NCI-H1092 (cell line): ENCODE data around the gene NRP2.

Source experiments
- DNase-seq: peaks from one replicate; lab custom pipeline; 2025; lab: John Stamatoyannopoulos, UW

Gene NRP2

DNA sequence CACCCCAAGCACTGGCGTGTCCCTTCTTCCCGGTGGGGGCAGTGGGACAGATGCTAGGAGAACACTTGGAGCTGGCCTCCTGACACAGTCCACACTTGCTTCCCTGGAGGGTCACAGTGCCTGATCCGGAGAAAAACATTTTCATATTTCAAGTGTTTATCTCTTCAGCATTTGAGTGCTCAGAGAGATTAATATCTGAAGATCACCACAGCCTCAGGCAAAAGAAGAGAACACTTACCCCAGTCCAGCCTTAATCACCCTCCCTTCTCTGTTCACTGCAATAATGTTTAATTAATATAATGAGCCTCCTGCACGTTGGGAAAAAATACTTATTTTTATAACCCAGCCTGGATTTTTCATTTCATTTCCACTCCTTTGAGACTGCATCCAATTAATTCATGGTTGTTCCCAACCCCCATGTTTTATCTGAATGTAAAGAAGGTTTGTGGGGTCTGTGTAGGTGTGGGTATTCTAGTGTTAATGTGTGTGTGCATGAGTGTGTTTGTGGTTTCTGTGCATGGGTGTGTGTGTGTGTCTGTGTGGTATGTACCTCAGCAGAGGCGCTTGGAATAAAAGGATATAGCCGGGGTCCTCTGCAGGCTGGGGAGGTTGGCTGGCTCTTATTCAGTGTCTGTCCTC is 72.1 kb downstream of the NRP2 start:
- no peak for DNase-seq

DNA sequence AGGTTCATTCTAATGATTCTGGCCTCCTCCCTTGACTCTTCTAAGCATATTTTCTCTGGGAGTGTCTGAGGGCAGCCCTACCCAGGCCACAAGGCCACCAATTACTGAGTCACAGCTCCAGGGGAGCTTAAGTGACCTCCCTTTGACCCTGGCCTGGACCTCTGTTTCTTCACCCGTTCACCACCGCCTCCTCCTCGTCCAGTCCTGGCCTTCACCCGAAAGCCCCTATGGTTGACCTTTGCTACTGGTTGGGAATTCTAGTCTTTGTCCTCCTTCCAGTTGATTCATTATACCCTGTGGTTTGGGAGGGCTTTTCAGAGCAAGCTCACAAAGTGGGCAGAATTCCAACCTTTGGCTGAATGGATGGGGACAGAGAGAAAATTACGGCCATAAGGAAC is 72.6 kb downstream of the NRP2 start:
- DNase-seq: no peak

DNA sequence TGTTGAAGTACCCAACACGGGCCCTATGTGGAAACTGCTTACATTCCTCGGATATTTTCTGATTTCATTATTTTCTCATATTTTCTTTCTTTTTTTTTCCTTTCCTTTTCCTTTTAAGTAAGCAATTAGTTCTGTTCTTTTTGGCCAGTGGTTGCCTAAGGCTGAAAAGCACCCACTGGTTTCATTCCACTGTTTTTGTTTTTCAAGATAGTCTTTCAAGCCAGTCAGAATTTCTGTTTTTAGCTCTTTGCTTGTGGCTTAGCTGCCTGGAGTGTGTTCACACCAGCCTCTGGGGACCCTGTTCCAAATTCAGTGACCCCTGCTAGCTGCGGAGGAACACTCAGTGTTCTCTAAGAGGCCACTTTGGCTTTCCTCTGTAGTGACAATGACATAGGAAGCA is 73.6 kb downstream of the NRP2 start:
- no peak for DNase-seq

DNA sequence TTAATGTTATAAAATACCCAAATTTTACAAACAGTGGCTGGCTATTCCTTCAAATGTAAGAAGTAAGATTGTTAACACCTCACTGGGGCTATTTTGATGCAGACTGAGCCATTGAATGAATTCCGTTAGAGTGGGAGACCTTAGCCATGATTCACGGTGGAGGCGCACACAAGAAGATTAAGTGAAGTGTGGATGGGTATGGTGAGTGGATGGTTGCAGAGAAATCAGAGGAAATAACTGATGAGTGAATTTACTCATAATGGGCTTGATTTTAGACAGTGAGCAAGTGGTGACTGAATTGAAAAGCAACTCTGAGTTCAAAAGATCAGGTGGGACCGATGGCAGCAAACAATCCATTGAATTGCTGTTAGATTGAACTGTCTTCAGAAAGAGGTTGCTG is 75.0 kb downstream of the NRP2 start:
- DNase-seq: no peak

DNA sequence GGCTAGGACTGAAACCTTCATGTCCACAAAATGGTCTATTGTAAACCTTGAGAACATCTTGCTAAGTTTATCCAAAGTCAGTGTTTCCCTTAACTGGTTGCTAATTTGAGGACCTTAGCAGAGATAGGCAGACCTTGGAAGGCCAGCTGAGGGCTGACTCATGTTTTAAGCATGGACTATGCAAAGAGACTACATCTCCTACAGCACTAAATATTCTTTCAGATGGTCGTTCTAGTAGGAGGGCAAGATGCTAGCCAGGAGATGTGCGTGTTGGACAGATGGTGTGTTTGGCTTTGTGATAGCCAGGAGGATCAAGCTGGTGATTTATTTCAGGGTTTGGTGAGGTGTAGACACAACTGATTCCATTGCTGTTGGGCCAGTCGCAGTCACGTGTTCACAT is 75.8 kb downstream of the NRP2 start:
- DNase-seq: no peak

DNA sequence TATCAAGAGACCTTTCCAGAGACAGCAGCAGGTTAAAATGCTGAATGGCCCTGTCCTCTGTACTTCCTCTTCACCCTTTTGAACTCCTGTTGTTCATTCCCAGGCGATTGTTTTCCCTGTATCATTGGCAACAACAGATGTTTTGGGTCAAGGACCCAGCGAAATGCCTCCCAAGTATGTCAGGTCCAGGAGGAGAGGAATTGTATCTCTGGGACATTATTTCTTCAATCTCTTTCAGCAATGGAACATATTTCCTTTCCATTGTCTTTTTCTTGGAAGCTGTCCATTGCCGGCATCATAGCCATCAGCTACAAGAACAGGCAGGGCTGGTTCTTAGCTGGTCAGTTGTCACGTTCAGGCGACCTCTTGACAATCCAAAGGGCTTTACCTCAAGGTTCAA is 76.2 kb downstream of the NRP2 start:
- DNase-seq: no peak

DNA sequence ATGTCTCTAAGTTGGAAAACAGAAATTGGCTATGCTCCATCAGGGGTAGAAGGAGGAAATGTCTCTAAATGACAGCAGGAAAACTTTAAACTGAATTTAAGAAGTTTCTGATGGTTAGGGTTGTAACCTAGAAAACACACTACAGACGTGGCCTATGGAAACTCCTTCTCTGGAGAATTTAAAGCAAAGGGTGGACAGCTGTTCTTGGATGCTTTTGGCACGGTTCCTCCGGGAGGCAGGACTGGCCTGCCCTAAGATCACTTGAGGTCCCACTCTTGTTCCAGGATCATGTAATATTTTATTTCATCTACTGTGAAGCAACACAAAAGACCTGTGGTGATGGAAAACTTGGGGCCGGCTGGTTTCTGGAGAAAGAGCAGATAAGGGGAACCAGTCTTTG is 77.0 kb downstream of the NRP2 start:
- DNase-seq: no peak

DNA sequence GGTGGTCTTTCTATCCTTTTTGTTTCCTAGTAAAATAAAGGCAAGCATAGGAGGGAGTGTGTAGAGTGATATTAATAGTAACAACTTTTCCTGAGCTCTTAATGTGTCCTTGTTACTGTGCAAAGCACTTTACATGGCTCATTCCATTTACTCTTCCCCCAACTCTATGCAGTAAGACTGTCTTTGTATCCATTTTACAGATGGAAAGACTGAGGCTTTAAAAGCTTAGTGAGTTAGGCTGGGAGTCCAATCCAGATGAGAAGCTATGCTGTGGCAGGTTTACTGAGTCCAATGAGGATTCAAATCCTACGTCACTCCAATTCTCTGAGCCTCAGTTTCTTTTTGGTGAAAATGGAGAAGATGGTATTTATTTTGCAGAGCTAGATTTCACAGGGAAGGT is 77.4 kb downstream of the NRP2 start:
- DNase-seq: no peak

DNA sequence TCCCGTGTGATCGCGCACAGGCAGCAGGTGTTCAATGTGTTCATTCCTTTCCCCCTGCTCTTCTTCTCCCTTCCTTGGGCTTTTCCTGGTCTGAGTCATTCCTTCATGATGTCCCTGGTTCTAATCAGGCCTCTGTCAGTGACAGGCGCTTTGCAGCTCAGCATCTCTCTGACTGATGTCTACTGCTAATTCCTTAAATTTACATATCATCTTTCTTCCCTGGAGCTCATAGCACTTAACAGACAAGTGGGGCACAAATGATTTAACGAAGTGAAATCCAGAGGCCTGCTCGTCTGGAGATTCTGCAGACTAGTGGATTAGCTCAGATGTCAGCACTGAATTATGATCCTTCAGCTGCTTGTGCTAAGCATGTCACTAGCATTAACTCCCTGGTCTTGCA is 77.9 kb downstream of the NRP2 start:
- DNase-seq: no peak

DNA sequence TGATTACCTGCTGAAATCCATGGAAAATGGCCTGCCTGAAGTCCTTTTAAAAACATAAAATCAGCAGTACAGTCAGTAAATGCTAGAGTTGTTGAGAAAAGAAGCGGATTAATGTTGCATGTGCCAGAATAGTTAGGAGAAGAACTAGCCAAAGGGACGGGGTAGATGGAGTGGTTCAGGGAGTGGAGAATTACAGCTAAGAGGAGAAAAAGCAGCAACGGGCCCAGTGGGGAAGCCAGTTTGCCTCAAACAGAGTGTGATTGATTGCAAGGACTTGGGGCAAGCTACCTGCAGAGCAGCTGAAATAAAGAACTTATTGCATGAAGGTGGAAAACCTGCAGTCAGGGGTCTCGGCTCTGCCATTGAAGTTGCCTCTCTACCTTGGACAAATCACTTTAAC is 79.1 kb downstream of the NRP2 start:
- DNase-seq: no peak

DNA sequence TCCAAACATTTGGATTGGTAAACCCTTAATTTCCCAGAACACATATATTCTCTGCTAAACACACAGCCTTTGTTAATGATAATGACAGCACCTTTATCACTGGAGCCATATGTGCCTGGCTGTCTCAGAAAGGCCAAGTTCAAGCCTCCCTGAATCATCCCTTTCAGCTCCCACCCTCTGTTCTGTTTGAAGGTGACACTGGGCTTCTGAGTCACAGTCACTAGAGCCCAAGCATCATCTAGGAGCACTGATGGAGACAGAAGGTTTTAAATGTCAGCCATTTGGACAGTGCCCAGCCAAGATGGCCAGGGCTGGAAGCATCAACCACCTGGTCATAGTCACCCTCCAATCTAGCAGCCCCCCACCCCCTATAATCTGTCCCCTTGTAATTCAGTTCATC is 80.6 kb downstream of the NRP2 start:
- no peak for DNase-seq

DNA sequence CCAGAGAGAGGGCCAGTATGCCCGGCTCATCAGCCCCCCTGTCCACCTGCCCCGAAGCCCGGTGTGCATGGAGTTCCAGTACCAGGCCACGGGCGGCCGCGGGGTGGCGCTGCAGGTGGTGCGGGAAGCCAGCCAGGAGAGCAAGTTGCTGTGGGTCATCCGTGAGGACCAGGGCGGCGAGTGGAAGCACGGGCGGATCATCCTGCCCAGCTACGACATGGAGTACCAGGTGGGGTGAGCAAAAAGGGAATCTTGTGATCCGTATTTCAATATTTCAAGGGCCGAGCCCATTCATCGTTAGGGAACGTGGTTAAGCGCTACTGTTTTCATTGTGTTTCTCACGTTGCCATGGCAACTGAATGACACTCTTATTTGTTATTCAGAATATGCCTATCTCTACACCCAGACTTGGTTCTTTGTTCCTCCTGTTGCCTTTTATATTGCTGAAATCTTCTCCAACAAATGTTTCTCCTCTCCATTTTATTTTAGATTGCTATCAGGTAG is 81.5 kb downstream of the NRP2 start:
- DNase-seq: no peak

DNA sequence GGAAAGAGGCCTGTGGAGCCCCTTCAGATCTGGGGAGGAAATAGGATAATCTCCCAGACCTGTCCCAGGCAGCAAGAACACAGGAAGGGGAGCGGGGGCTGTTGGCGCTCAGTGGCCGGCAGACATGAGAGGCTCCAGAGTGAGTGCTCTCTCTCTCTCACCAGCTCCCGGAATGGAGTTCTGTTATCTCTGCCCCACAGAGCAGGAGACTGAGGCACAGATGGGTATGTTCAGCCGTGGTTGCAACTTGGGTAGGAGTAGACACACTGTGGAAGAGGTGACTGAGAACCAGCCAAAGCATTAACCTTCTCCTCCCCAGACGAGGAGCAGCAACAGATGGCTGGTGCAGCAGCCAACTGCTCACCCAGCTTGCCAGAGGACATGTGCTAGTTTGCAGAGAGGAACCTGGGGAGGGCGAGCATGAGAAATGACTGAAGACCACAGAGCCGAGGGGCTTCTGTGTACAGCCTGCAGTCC is 82.0 kb downstream of the NRP2 start:
- no peak for DNase-seq

DNA sequence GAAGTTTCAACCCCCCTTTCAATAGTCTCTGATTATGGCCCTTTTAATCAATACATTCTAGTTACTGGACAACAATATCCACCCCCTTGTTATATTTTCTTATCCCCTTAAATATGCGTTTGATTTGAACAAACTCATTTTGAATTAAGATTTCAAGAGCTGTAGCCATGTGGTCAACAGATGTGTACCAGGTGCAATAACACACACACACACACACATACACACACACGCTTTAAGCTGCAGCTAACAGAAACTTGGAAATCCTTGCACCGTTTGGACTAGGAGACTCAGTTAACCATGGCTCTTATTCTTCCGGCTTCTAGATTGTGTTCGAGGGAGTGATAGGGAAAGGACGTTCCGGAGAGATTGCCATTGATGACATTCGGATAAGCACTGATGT is 82.8 kb downstream of the NRP2 start:
- DNase-seq: no peak

DNA sequence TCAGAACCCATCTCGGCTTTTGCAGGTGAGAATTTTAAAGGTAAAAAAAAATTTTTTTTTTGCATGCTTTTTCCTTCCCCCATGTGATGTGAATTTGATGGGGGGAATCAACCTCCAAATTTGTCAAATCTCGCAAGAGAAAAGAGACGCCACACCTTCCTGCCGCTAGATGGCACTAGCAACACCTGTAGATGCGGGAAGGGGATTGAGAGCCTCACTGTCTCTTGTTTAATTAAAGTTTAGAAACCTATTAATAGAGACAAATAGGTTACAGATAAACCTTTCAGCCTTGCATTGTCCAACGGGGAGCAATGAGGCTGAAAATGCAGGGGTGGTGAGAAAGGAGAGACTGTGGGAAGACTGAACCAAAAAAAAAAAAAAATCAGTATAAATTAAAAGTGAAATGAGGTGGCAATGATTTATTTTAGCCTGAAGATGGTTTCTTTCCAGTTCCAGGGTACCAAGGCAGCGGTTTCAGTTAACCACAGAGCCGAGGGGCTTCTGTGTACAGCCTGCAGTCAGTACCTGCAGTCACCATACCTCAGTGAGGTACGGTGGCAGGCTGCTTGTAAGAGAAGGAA is 84.6 kb downstream of the NRP2 start:
- peak; percentile 41 for DNase-seq

DNA sequence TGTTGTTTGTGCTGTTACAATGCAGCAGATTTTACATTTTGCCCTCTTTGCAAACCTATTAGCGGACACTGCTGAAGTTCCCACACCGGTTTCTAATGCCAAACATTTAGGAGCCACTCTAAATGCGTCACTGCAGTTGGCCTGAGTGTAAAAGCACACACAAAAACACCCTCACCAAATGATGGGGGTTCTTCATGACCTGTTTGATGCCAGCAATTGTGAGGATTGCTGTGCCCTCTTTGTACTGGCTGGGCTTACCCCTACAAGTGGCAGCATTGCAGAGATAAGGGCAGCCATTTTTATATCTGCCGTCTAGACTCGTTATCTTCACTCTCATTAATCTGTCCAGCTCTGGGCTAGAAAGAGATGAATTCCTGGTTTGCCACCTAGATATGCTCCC is 85.3 kb downstream of the NRP2 start:
- no peak for DNase-seq

DNA sequence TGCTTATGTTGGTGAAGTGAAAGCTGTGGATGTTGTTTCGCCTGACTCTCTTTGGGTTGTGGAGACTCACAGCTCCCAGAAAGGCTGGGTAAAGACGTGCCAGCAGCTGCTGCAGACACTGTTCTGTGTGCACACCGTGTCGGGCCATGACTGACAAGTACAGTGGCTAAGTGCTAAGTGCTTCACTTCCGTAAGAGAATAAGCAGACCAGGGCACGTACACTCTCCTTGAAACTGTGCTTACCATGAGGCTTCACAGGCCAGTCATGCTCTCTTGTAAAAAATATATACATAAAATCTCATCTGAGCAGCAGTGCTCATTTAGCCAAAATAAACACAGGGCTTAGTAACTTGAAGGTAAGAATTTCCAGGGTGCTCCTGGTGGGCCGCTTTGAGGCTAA is 86.0 kb downstream of the NRP2 start:
- DNase-seq: no peak

DNA sequence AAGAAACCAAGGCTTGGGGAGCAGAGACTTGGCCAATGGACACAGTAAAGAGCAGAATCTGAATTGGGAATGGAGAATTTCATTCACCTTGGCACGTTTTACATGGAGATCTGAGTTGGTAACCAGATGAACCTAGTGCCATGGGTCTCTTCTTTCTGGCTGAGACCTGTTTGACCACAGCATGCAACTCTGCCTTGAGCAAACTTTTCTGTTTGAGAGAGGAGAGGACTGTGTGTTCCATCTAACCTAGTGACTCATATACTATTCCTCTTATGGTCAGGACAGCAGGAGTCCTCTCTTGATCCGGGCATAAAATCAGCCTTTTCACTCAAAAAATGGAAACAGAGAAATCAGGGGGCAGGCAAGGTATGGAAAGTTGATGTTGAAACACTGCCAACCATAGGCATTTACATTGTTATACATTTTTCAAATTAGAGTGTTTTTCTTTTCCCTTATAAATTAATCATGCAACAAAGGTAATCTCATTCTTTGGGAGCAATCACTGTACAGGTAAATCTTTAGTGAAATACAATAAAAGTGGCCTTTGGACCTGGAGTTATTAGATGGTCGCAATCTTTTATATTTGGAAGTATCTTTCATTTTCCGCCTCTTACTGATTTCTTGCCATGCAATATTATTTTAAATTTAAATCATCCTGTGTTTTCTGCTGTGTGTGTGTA is 86.7 kb downstream of the NRP2 start:
- no peak for DNase-seq

DNA sequence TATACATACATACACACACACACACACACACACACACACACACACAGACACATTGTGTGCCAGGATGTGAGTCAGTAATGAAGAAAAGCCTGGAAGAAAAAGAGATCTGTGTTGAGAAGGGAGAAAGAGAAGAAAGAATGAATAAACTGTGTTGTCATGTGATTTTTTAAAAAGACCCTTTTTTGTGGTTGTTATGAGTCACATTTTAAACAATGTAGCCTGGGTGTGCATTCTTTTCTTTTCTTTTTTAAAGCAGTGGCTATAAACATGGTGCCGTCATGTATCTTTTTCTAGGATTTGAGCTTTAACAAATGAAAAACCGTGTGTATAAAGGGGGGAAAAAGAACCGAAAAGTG is 87.2 kb downstream of the NRP2 start:
- DNase-seq: no peak

DNA sequence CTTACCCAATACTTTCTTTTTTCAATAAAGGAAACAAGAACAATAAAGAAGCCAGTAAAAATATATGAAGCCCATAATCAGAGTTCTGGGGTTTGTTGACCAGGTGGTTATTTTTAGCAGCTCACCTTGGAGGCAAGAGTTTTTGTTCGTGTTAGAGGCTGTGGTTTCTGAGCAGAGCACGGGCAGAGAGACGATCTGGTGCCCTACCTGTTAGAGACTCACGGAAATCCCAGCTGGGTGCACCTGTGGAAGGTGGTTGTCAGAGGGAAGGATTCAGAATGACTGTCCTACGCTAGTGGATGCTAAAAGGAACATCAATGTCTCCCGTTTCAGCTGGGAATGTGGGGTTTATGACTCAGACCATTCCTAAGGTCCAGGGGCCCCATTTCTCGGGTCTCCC is 87.6 kb downstream of the NRP2 start:
- DNase-seq: no peak

DNA sequence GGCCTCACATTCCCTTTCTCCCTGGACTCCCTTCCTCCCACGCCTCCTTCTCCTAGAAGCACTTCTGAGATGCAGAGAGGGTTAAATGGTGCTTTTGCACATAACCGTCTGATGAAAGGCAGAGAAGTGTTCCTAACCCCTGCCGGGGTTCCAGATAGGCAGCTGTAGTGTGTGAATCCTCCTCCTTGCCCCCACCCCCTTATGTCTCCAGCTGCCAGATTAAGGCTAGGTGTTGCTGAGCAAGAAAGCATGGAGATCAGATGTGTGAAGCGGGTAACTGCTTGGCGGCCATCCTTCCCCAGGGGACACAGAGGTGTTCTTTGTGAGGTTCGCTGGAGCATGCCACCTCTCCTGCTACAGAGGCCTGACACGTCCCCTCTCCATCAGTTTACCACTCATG is 88.3 kb downstream of the NRP2 start:
- no peak for DNase-seq

DNA sequence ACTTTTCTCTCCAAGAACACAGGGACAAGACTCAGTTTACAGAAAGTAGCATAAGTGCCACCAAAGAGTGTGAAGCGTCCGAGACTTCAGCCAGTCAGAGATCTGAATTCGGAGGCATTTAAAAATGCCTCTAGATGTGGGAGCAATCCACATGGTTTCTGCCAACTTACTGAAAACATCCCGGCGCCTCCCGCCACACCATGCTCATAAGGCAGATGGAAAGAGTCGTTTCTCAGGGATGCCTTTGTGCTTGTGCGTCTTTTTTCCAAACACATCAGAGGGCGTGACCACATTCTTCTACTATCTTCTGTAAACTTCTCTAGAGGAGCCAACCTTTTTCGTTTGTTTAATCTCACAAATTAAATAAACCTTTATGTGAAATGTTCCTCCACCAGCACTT is 88.7 kb downstream of the NRP2 start:
- DNase-seq: no peak

DNA sequence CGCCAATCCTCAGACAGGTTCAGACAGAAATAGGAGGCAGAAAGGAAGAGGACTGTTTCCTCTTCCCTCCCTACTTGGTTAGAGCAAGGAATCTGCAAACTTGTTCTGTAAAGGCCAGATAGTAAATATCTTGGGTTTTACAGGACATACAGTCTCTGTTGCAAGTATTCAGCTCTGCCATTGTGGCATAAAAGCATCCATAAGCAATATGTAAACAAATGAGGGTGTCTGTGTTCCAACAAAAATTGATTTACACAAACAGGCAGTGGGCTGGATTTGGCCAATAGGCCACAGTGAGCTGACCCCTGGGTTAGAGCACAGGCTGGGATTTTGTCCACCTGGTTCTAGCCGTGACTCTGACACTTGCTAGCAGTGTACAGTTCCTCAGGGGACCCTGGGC is 89.4 kb downstream of the NRP2 start:
- no peak for DNase-seq

DNA sequence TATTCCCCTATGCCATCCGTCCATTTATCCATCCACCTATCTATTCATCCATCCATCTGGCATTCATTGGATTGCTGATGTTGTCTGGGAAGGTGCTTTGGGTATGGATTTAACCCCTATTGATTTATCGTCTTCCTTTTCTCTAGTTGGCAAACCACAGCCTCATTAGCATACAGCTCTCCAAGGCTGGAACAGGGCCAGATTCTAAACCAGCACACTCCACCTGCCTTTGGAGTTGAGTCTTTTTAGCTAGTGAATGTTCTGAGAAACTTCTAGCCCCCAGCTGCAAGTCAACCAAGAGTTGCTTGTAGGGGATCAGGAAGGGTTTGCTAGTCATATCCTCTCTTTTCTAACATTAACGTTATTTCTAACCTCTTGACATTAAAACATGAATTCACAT is 90.7 kb downstream of the NRP2 start:
- DNase-seq: peak; percentile 39
